Caco-2 (cell line): ENCODE results near the gene MKRN1. TPM values are rescaled to one million over a fixed set of nuclear protein-coding genes. Genes with fewer than 3 reads are reported as not detected.

Source experiments
- BruUV-seq: library from RNA; stranded (reverse); fragments of 400-500 nt; replicated peaks from 2 replicates; lab custom pipeline; 2021; lab: Mats Ljungman, UMichigan
- CTCF ChIA-PET: fragments of 300-600 bp; sonication (Branson Sonifier 250); formaldehyde crosslinking; loops from one replicate; lab custom pipeline; 2022; ENCODE audit warnings: antibody characterized with exemption; lab: Charles Lee
- POLR2A ChIA-PET: fragments of 300-600 bp; sonication (Branson Sonifier 250); formaldehyde crosslinking; loops from one replicate; lab custom pipeline; 2022; ENCODE audit warnings: antibody characterized with exemption; lab: Charles Lee
- DNase-seq, 2 experiments: peaks; one replicate each; pipeline versions ENCODE4 v3.0.0 to v3.0.0-alpha.2; 2020 to 2022
- H3K27me3 ChIP-seq: replicated peaks from 2 replicates; pipeline ENCODE4 v1.6.0; 2011; ENCODE audit warnings: low read length; ENCODE audit not compliant: control insufficient read depth, insufficient read depth
- H3K36me3 ChIP-seq: 2 replicates; pipeline ENCODE4 v1.5.1; 2011; ENCODE audit warnings: low read length; ENCODE audit not compliant: control insufficient read depth, insufficient read depth
- H3K4me1 ChIP-seq: fragments of 250-450 bp; sonication (Bioruptor Pico); 2 replicates; pipeline ENCODE4 v1.5.1; 2020; ENCODE audit warnings: mild to moderate bottlenecking
- H3K4me3 ChIP-seq: 2 replicates; pipeline ENCODE4 v1.5.1; 2011; ENCODE audit warnings: low read depth, mild to moderate bottlenecking, control low read depth, low read length
- H3K9me3 ChIP-seq: fragments of 250-450 bp; sonication (Bioruptor Pico); 2 replicates; pipeline ENCODE4 v1.5.1; 2020; ENCODE audit warnings: mild to moderate bottlenecking, moderate library complexity
- H3K27ac Mint-ChIP-seq: one replicate; pipeline ENCODE4 v1.8.0; 2022; ENCODE audit warnings: mixed read lengths; ENCODE audit not compliant: unreplicated experiment
- H3K27me3 Mint-ChIP-seq: one replicate; pipeline ENCODE4 v1.8.0; 2022; ENCODE audit warnings: mixed read lengths; ENCODE audit not compliant: insufficient read depth, unreplicated experiment
- H3K36me3 Mint-ChIP-seq: one replicate; pipeline ENCODE4 v1.8.0; 2022; ENCODE audit warnings: mild to moderate bottlenecking, mixed read lengths; ENCODE audit not compliant: insufficient read depth, unreplicated experiment
- H3K4me1 Mint-ChIP-seq: one replicate; pipeline ENCODE4 v1.8.0; 2022; ENCODE audit warnings: low read depth, mixed read lengths; ENCODE audit not compliant: unreplicated experiment
- H3K4me3 Mint-ChIP-seq: one replicate; pipeline ENCODE4 v1.8.0; 2022; ENCODE audit warnings: mild to moderate bottlenecking, moderate library complexity, mixed read lengths; ENCODE audit not compliant: unreplicated experiment
- H3K9me3 Mint-ChIP-seq: one replicate; pipeline ENCODE4 v1.8.0; 2022; ENCODE audit warnings: mixed read lengths; ENCODE audit not compliant: unreplicated experiment
- CTCF ChIP-seq, 2 experiments: fragments of 200-600 bp in 1 of 2; IDR thresholded peaks; 1 replicate in 1 of 2; 2 replicates in 1 of 2; pipeline versions ENCODE4 v1.5.1 to v1.8.0; 2011 to 2022; ENCODE audit warnings: antibody characterized with exemption in 1 of 2, control low read depth in 1 of 2, inconsistent platforms in 1 of 2, low read depth in 1 of 2, low read length in 1 of 2, mild to moderate bottlenecking in 1 of 2, moderate library complexity in 1 of 2; ENCODE audit not compliant: insufficient read depth in 1 of 2, severe bottlenecking in 1 of 2, unreplicated experiment in 1 of 2
- intact Hi-C: fragments of 100-400 bp; cut with micrococcal nuclease; formaldehyde crosslinking; loops from one replicate; pipeline ENCODE4 v1.10.0; 2022; ENCODE audit not compliant: unreplicated experiment
- total RNA-seq: library from RNA; stranded (reverse); gene quantifications from 2 replicates; pipeline ENCODE4 v1.2.3, GENCODE V29; 2022

MKRN1 gene
- total RNA-seq, 1 experiment from 2014 or later: 73.0 TPM

GRCh38 chr7:140447841-140448240 lies 31.5 kb downstream of the MKRN1 start:
- intact Hi-C loops: no loop called here

GRCh38 chr7:140446467-140446866 lies 32.8 kb downstream of the MKRN1 start:
- ChIA-PET POLR2A (no interaction called here), CTCF (no interaction called here)
- no peaks in the 10 kb centered on the region for H3K27me3 ChIP-seq
- no peaks in the 10 kb centered on the region; the same call in 1 of the 2 replicates for H3K4me1 ChIP-seq
- no peak overlapping the region for H3K4me3 ChIP-seq
- H3K9me3 Mint-ChIP-seq: no peaks in the 10 kb centered on the region
- no peaks in the 10 kb centered on the region for H3K36me3 ChIP-seq
- H3K4me1 Mint-ChIP-seq: no peaks in the 10 kb centered on the region
- peaks cover 6% of the 10 kb centered on the region for H3K36me3 Mint-ChIP-seq
- H3K4me3 Mint-ChIP-seq: no peak overlapping the region
- no TSS peak for BruUV-seq
- no peaks in the 10 kb centered on the region for H3K9me3 ChIP-seq
- intact Hi-C loops: no loop called here
- H3K27ac Mint-ChIP-seq: no peak overlapping the region
- no peak for TF ChIP-seq CTCF (IDR thresholded peaks at IDR 0.05; ENCODE audit: insufficient read depth in 1 of 2, low read depth in 1 of 2, low read length in 1 of 2, severe bottlenecking in 1 of 2, unreplicated experiment in 1 of 2)
- DNase-seq: peak in 1 of 2 experiments; percentile 11
- H3K27me3 Mint-ChIP-seq: no peaks in the 10 kb centered on the region

More at GRCh38 chr7:140447841-140448240, 31.5 kb downstream of the MKRN1 start:
- Mint-ChIP-seq H3K4me3 (no peak overlapping the region), H3K36me3 (peaks cover 14% of the 10 kb centered on the region), H3K9me3 (no peaks in the 10 kb centered on the region), H3K27me3 (no peaks in the 10 kb centered on the region), H3K4me1 (peaks cover under 1% of the 10 kb centered on the region), H3K27ac (no peak overlapping the region)
- no peak for TF ChIP-seq CTCF (IDR thresholded peaks at IDR 0.05; ENCODE audit: insufficient read depth in 1 of 2, low read depth in 1 of 2, low read length in 1 of 2, severe bottlenecking in 1 of 2, unreplicated experiment in 1 of 2)
- Histone ChIP-seq H3K36me3 (no peaks in the 10 kb centered on the region), H3K4me3 (no peak overlapping the region), H3K27me3 (no peaks in the 10 kb centered on the region), H3K4me1 (peaks cover 8% of the 10 kb centered on the region; the same call in 1 of the 2 replicates), H3K9me3 (no peaks in the 10 kb centered on the region)
- CTCF ChIA-PET: no interaction called here
- BruUV-seq: no TSS peak
- no peak for DNase-seq
- POLR2A ChIA-PET: no interaction called here

GRCh38 chr7:140441519-140441918 lies 37.8 kb downstream of the MKRN1 start:
- no peaks in the 10 kb centered on the region for H3K9me3 ChIP-seq
- POLR2A ChIA-PET: no interaction called here
- TF ChIP-seq CTCF (IDR thresholded peaks at IDR 0.05; ENCODE audit: insufficient read depth in 1 of 2, low read depth in 1 of 2, low read length in 1 of 2, severe bottlenecking in 1 of 2, unreplicated experiment in 1 of 2): no peak
- no peak overlapping the region for H3K4me3 ChIP-seq
- Mint-ChIP-seq H3K27me3 (no peaks in the 10 kb centered on the region), H3K27ac (no peak overlapping the region), H3K4me3 (no peak overlapping the region), H3K9me3 (no peaks in the 10 kb centered on the region), H3K4me1 (no peaks in the 10 kb centered on the region), H3K36me3 (peaks cover 2% of the 10 kb centered on the region)
- DNase-seq: no peak
- no peaks in the 10 kb centered on the region for H3K27me3 ChIP-seq
- intact Hi-C loops: no loop called here
- BruUV-seq: no TSS peak
- H3K36me3 ChIP-seq: no peaks in the 10 kb centered on the region
- CTCF ChIA-PET: no interaction called here
- H3K4me1 ChIP-seq: 0 out of 2 replicates have a peak, but pooled peaks cover 5% of the 10 kb centered on the region
